H1 (cell line): ENCODE data around the gene DSTYK. TPM values are rescaled to one million over a fixed set of nuclear protein-coding genes. Genes with fewer than 3 reads are reported as not detected.

Source experiments
- CHD2 ChIP-seq: IDR thresholded peaks from 2 replicates; pipeline ENCODE4 v1.6.1; 2012; ENCODE audit warnings: low read length, improper control_type of control experiment
- KDM5A ChIP-seq: fragments of 200-600 bp; IDR thresholded peaks from 2 replicates; pipeline ENCODE4 v1.7.1; 2012; ENCODE audit warnings: mild to moderate bottlenecking, low read length, inconsistent platforms, mixed read lengths
- SAP30 ChIP-seq: fragments of 300-600 bp; sonication (generic); IDR thresholded peaks from 2 replicates; pipeline ENCODE4 v1.7.1; 2012; ENCODE audit warnings: low read length, moderate library complexity, mild to moderate bottlenecking, inconsistent platforms; ENCODE audit not compliant: insufficient read depth, insufficient replicate concordance
- SRF ChIP-seq: IDR thresholded peaks from 2 replicates; pipeline ENCODE4 v1.6.1; 2011; ENCODE audit warnings: mild to moderate bottlenecking, low read depth, low read length, moderate library complexity
- polyA plus RNA-seq, 7 experiments: library from polyadenylated mRNA; depleted of rRNA in 3 of 7; stranded (reverse) in 5 of 7; unstranded in 2 of 7; fragments of >200 nt in 5 of 7; fragments of 200-250 nt in 2 of 7; gene quantifications; 1 replicate in 5 of 7; 2 replicates in 1 of 7; 4 replicates in 1 of 7; pipeline versions ENCODE4 v1.2.1 to v1.2.3, GENCODE V29; 2011 to 2013; ENCODE audit warnings: missing spikeins in 2 of 7, mixed read lengths in 2 of 7
- total RNA-seq: library from RNA; stranded (reverse); fragmentation: NEBNext Ultra II Directional; extraction: Animal tissue kit (Norgen Biotek cat#: 25700); gene quantifications from 2 replicates; pipeline ENCODE4 v1.2.1, GENCODE V29; 2021

DSTYK gene
- total and polyA plus RNA-seq, 2 of the 8 experiments (the other 6 are each of a cell fraction or from before 2014, with no cell fraction given), result 2.7 to 8.5 TPM

- no peak for TF ChIP-seq KDM5A
- TF ChIP-seq SRF, result no peak
- TF ChIP-seq SAP30, result no peak
- no peak for TF ChIP-seq CHD2
Observed at GRCh38 chr1:205172729-205173366, 38.7 kb downstream of the DSTYK start (continued).
